ENCODE data around the gene UGT1A9. TPM values are rescaled to one million over a fixed set of nuclear protein-coding genes. Genes with fewer than 3 reads are reported as not detected.

UGT1A9 gene
- total and polyA plus RNA-seq, 2 of the 4 experiments (the other 2 are of a cell fraction): not detected

DNA sequence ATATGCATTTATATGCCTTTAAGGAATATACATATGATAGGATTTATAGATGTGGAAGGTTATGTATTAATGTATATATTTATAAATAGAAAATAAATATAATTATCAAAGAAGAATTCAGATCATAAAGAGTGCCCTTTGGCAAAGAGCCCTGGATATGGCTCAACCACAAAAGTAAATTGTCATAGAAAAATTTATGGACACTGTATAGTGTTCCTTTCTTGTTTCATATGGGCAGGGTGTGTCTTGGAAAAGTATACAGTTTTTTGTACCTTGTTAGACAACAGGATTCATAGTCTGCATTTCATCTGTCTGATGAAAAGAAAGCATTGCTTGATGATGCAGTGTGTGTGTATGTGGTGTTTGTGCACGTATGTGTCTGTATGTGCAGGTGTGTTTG, 12.9 kb downstream of the UGT1A9 start:
- H3K4me1 ChIP-seq (ENCODE audit: control insufficient read depth, insufficient read depth, low read length): no peaks in the 10 kb centered on the region
- ChIA-PET CTCF (no interaction called here), POLR2A (ENCODE audit: unreplicated experiment) (no interaction called here)
- WGBS, 2 experiments (ENCODE audit: extremely low coverage in 2 of 2, insufficient read length in 1 of 2): no CpG with 5 or more reads among the region's 1 CpG
- H2BK120ac ChIP-seq (ENCODE audit: low read depth, low read length): no peak overlapping the region
- H2BK5ac ChIP-seq (ENCODE audit: low read depth, low read length, poor library complexity, severe bottlenecking): no peak overlapping the region
- no peak for TF ChIP-seq NFE2L2 (IDR thresholded peaks at IDR 0.05; ENCODE audit: low read depth, low read length)
- TF ChIP-seq BHLHE40 (IDR thresholded peaks at IDR 0.05; ENCODE audit: low read depth, low read length): no peak
- TF ChIP-seq MAFK (IDR thresholded peaks at IDR 0.05; ENCODE audit: low read depth, low read length): no peak
- TF ChIP-seq, protein P1, sequence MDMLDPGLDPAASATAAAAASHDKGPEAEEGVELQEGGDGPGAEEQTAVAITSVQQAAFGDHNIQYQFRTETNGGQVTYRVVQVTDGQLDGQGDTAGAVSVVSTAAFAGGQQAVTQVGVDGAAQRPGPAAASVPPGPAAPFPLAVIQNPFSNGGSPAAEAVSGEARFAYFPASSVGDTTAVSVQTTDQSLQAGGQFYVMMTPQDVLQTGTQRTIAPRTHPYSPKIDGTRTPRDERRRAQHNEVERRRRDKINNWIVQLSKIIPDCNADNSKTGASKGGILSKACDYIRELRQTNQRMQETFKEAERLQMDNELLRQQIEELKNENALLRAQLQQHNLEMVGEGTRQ (IDR thresholded peaks at IDR 0.05; ENCODE audit: low read depth, low read length): no peak
- TF ChIP-seq POLR2A (IDR thresholded peaks at IDR 0.05; ENCODE audit: low read depth, low read length): no peak
- TF ChIP-seq CHD1 (IDR thresholded peaks at IDR 0.05; ENCODE audit: low read depth, low read length): no peak
- no peak for TF ChIP-seq MXI1 (IDR thresholded peaks at IDR 0.05; ENCODE audit: borderline replicate concordance, low read depth, low read length)
- no peak for TF ChIP-seq RAD21 (IDR thresholded peaks at IDR 0.05; ENCODE audit: low read length)
- no peak for TF ChIP-seq MAZ (IDR thresholded peaks at IDR 0.05; ENCODE audit: borderline replicate concordance, low read depth, low read length)
- TF ChIP-seq CEBPB (IDR thresholded peaks at IDR 0.05; ENCODE audit: low read depth, low read length): no peak
- TF ChIP-seq, protein P2, sequence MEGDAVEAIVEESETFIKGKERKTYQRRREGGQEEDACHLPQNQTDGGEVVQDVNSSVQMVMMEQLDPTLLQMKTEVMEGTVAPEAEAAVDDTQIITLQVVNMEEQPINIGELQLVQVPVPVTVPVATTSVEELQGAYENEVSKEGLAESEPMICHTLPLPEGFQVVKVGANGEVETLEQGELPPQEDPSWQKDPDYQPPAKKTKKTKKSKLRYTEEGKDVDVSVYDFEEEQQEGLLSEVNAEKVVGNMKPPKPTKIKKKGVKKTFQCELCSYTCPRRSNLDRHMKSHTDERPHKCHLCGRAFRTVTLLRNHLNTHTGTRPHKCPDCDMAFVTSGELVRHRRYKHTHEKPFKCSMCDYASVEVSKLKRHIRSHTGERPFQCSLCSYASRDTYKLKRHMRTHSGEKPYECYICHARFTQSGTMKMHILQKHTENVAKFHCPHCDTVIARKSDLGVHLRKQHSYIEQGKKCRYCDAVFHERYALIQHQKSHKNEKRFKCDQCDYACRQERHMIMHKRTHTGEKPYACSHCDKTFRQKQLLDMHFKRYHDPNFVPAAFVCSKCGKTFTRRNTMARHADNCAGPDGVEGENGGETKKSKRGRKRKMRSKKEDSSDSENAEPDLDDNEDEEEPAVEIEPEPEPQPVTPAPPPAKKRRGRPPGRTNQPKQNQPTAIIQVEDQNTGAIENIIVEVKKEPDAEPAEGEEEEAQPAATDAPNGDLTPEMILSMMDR (conservative IDR thresholded peaks at IDR 0.05; ENCODE audit: low read depth, low read length): no peak
- TF ChIP-seq, protein P3, sequence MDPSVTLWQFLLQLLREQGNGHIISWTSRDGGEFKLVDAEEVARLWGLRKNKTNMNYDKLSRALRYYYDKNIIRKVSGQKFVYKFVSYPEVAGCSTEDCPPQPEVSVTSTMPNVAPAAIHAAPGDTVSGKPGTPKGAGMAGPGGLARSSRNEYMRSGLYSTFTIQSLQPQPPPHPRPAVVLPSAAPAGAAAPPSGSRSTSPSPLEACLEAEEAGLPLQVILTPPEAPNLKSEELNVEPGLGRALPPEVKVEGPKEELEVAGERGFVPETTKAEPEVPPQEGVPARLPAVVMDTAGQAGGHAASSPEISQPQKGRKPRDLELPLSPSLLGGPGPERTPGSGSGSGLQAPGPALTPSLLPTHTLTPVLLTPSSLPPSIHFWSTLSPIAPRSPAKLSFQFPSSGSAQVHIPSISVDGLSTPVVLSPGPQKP (IDR thresholded peaks at IDR 0.05; ENCODE audit: borderline replicate concordance, low read depth, low read length): no peak
- TF ChIP-seq RFX5 (IDR thresholded peaks at IDR 0.05; ENCODE audit: low read depth, low read length): no peak
- no peak for TF ChIP-seq SMC3 (IDR thresholded peaks at IDR 0.05; ENCODE audit: low read depth, low read length)
- TF ChIP-seq RCOR1 (IDR thresholded peaks at IDR 0.05; ENCODE audit: insufficient replicate concordance, low read length): no peak
- TF ChIP-seq FOS (IDR thresholded peaks at IDR 0.05; ENCODE audit: low read depth, low read length): no peak
- DNase-seq: no peak
- no TSS peak for BruUV-seq (replicated peaks)
- H3K23ac ChIP-seq (ENCODE audit: low read depth, low read length): no peak overlapping the region
- H4K91ac ChIP-seq (ENCODE audit: insufficient read depth, low read depth, low read length): no peak overlapping the region
- no peaks in the 10 kb centered on the region for H3K9me3 ChIP-seq (ENCODE audit: control insufficient read depth, insufficient read depth, low read length)
- H3K4ac ChIP-seq (ENCODE audit: low read depth, low read length): no peak overlapping the region
- no peaks in the 10 kb centered on the region for H3K9me1 ChIP-seq (ENCODE audit: insufficient read depth, low read length)
- H3K4me3 ChIP-seq (ENCODE audit: insufficient read depth, low read depth, low read length): no peak overlapping the region
- no peak overlapping the region for H3K14ac ChIP-seq (replicated peaks; ENCODE audit: low read depth, low read length)
- H3K36me3 ChIP-seq (ENCODE audit: control insufficient read depth, insufficient read depth, low read length): no peaks in the 10 kb centered on the region
- ATAC-seq (ENCODE audit: low read depth): no peak
- peaks cover 2% of the 10 kb centered on the region for H3K27me3 ChIP-seq (ENCODE audit: control insufficient read depth, insufficient read depth, low read length)
- no peak overlapping the region for H3K4me2 ChIP-seq (ENCODE audit: low read depth, low read length)
- H2BK15ac ChIP-seq (ENCODE audit: low read depth, low read length): no peak overlapping the region
- H3K27ac ChIP-seq (ENCODE audit: insufficient read depth, low read length): no peak overlapping the region
- dilution Hi-C loops (cut with HindIII; ENCODE audit: low sequenced_read_pairs, unreplicated experiment): no loop called here
- no peak overlapping the region for H2BK20ac ChIP-seq (ENCODE audit: low read depth, low read length)
- in situ Hi-C loops (cut with MboI; ENCODE audit: low sequenced_read_pairs): no loop called here
- no peak overlapping the region for H4K8ac ChIP-seq (ENCODE audit: low read depth in 2 of 2, low read length in 2 of 2)
- H3K56ac ChIP-seq (ENCODE audit: extremely low read depth, insufficient read depth, low read length): no peak overlapping the region
- no peak overlapping the region for H2AK9ac ChIP-seq (replicated peaks; ENCODE audit: low read depth, low read length, poor library complexity)
- no peak overlapping the region for H2AFZ ChIP-seq (replicated peaks; ENCODE audit: low read length, poor library complexity)
- H3K18ac ChIP-seq (ENCODE audit: low read depth, low read length): no peak overlapping the region
- no peak overlapping the region for H2AK5ac ChIP-seq (ENCODE audit: low read depth, low read length)
- no peak overlapping the region for H3K9ac ChIP-seq (ENCODE audit: low read depth, low read length)
- intact Hi-C loops (cut with micrococcal nuclease): no loop called here
- H4K5ac ChIP-seq (ENCODE audit: low read depth, low read length): no peak overlapping the region
- no peaks in the 10 kb centered on the region for H3K79me1 ChIP-seq (ENCODE audit: low read depth in 1 of 2, low read length in 2 of 2)
- no peaks in the 10 kb centered on the region for H4K20me1 ChIP-seq (ENCODE audit: insufficient read depth, low read length)
